ENCODE measurements around the gene EIF4B. TPM values are rescaled to one million over a fixed set of nuclear protein-coding genes. Genes with fewer than 3 reads are reported as not detected.

Gene EIF4B
- total and polyA plus RNA-seq, 2 of the 13 experiments (the other 11 are each of a cell fraction or from before 2014, with no cell fraction given) = 416 to 548 TPM

- ChIA-PET POLR2A (interaction anchor here (1.1 to 1.4 kb wide), 2 partner anchors 16 to 26 kb away, joined by 4 to 6 read pairs; partner anchors contain the start of gene EIF4B), CTCF (ENCODE audit: low intra/inter-chr PET ratio, low total read pairs) (no interaction called here)
- ATAC-seq (peak; percentile 60), DNase-seq (ENCODE audit: low spot score) (no peak), FAIRE-seq (no peak)
- H3K4me2 ChIP-seq (ENCODE audit: low read depth, low read length) = no peak overlapping the region
- no TSS peak for BruUV-seq (replicated peaks)
- H3K4me3 ChIP-seq (replicated peaks in 1 of 3; ENCODE audit: insufficient read depth in 1 of 3, low read depth in 2 of 3, low read length in 3 of 3) = no peak overlapping the region
- no peaks in the 10 kb centered on the region for H4K20me1 ChIP-seq (ENCODE audit: insufficient read depth, low read length)
- H3K9ac ChIP-seq (ENCODE audit: insufficient read depth, low read depth, low read length) = no peak overlapping the region
- H3K27ac ChIP-seq (ENCODE audit: extremely low read length, insufficient read depth, low read length) = no peak overlapping the region
- intact Hi-C loops (cut with micrococcal nuclease; ENCODE audit: unreplicated experiment) = no loop called here
- no peaks in the 10 kb centered on the region for H3K9me3 ChIP-seq (ENCODE audit: low read length)
- H3K36me3 ChIP-seq (replicated peaks in 1 of 2; ENCODE audit: control insufficient read depth in 1 of 2, insufficient read depth in 2 of 2, low read length in 2 of 2) = peaks cover 27 to 81% of the 10 kb centered on the region in 2 experiments
- peaks cover 3% of the 10 kb centered on the region for H3K79me2 ChIP-seq (ENCODE audit: insufficient read depth, low read length)
- peak; percentile 15; the same call in 1 of the 2 replicates for TF ChIP-seq STAG1 (CRISPR knock-in tag; IDR thresholded peaks at IDR 0.05)
- TF ChIP-seq, protein P1, sequence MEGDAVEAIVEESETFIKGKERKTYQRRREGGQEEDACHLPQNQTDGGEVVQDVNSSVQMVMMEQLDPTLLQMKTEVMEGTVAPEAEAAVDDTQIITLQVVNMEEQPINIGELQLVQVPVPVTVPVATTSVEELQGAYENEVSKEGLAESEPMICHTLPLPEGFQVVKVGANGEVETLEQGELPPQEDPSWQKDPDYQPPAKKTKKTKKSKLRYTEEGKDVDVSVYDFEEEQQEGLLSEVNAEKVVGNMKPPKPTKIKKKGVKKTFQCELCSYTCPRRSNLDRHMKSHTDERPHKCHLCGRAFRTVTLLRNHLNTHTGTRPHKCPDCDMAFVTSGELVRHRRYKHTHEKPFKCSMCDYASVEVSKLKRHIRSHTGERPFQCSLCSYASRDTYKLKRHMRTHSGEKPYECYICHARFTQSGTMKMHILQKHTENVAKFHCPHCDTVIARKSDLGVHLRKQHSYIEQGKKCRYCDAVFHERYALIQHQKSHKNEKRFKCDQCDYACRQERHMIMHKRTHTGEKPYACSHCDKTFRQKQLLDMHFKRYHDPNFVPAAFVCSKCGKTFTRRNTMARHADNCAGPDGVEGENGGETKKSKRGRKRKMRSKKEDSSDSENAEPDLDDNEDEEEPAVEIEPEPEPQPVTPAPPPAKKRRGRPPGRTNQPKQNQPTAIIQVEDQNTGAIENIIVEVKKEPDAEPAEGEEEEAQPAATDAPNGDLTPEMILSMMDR (CRISPR knock-in tag; IDR thresholded peaks at IDR 0.05) = 0 out of 2 replicates have a peak, but pooled peaks have one; percentile 14
- TF ChIP-seq SYNCRIP (IDR thresholded peaks at IDR 0.05; ENCODE audit: insufficient read depth, low read depth, low read length) = no peak
- TF ChIP-seq ZNF629 (CRISPR knock-in tag; conservative IDR thresholded peaks at IDR 0.05) = no peak
- no peak for TF ChIP-seq NFE2 (CRISPR knock-in tag; IDR thresholded peaks at IDR 0.05)
- TF ChIP-seq ZNF782 (CRISPR knock-in tag; IDR thresholded peaks at IDR 0.05; ENCODE audit: borderline replicate concordance) = no peak
- no peak for TF ChIP-seq ZBED4 (CRISPR knock-in tag; IDR thresholded peaks at IDR 0.05; ENCODE audit: borderline replicate concordance)
- TF ChIP-seq ZNF687 (CRISPR knock-in tag; IDR thresholded peaks at IDR 0.05) = no peak
- no peak for TF ChIP-seq TOPORS (CRISPR knock-in tag; IDR thresholded peaks at IDR 0.05)
- TF ChIP-seq DPF2 (CRISPR knock-in tag; IDR thresholded peaks at IDR 0.05; ENCODE audit: borderline replicate concordance, low read depth) = no peak
- no peak for TF ChIP-seq ZNF710 (CRISPR knock-in tag; IDR thresholded peaks at IDR 0.05; ENCODE audit: borderline replicate concordance)
- no peaks in the 10 kb centered on the region for H3K27me3 ChIP-seq (ENCODE audit: control insufficient read depth in 1 of 2, insufficient read depth in 2 of 2, low read length in 2 of 2)
- no peak overlapping the region for H2AFZ ChIP-seq (ENCODE audit: low read length)
- H3K4me1 ChIP-seq (ENCODE audit: insufficient read depth, low read length) = no peaks in the 10 kb centered on the region
- 96% methylated on average over 3 of the region's 3 CpGs for WGBS (ENCODE audit: low lambda C conversion rate)
- in situ Hi-C loops (cut with HindIII; ENCODE audit: extremely low pct_ligation_motif_present, low pct_unique_long_range_greater_than_20kb) = no loop called here
Measured at GRCh38 chr12:53031616-53032015, 25.4 kb downstream of the EIF4B start.
